SK-N-SH (cell line): Measurements from ENCODE around the gene POTEC. TPM values are rescaled to one million over a fixed set of nuclear protein-coding genes. Genes with fewer than 3 reads are reported as not detected.
"Not testable (repeated sequence)": the region's sequence is repeated elsewhere in the genome, so short reads cannot be mapped to it uniquely, and the experiment has no call there.

Source experiments
- CTCF ChIA-PET: fragments of 300-600, 350-600 bp; formaldehyde crosslinking; extraction: SDS; loops from one replicate; lab custom pipeline; 2021; lab: Yijun Ruan, JAX
- POLR2A ChIA-PET: fragments of 350-600 bp; sonication (Branson Sonifier 250); formaldehyde crosslinking; extraction: SDS; loops from one replicate; lab custom pipeline; 2020; ENCODE audit warnings: antibody characterized with exemption, inconsistent platforms; lab: Yijun Ruan, JAX
- DNase-seq: peaks from one replicate; pipeline ENCODE4 v3.0.0; 2012
- H2AFZ ChIP-seq: fragments of 200-600 bp; sonication (generic); 2 replicates; pipeline ENCODE4 v1.8.1; 2016; ENCODE audit warnings: antibody characterized with exemption, mild to moderate bottlenecking, low read depth
- H3F3A ChIP-seq: fragments of 200-600 bp; sonication (generic); replicated peaks from 2 replicates; pipeline ENCODE3; 2016; ENCODE audit warnings: antibody characterized with exemption, mild to moderate bottlenecking; ENCODE audit not compliant: insufficient read depth
- H3K27ac ChIP-seq, 2 experiments: fragments of 200-500 bp in 1 of 2; fragments of 200-600 bp in 1 of 2; sonication (Bioruptor generic) in 1 of 2; sonication (generic), shearing (Covaris generic) in 1 of 2; 2 replicates each; pipeline versions ENCODE4 v1.5.1 to v1.6.1; 2014 to 2016; ENCODE audit warnings: low read depth in 2 of 2, inconsistent platforms in 1 of 2, low read length in 1 of 2, mild to moderate bottlenecking in 1 of 2, mixed read lengths in 1 of 2
- H3K27me3 ChIP-seq: fragments of 200-600 bp; sonication (generic), shearing (Covaris generic); 2 replicates; pipeline ENCODE4 v1.6.1; 2016; ENCODE audit warnings: mixed run types; ENCODE audit not compliant: insufficient read depth
- H3K36me3 ChIP-seq, 2 experiments: fragments of 200-500 bp in 1 of 2; fragments of 200-600 bp in 1 of 2; sonication (Bioruptor generic) in 1 of 2; sonication (generic) in 1 of 2; replicated peaks in 1 of 2; 2 replicates each; pipeline versions ENCODE3 to v1.5.1; 2014 to 2016; ENCODE audit warnings: low read length in 1 of 2, mild to moderate bottlenecking in 1 of 2; ENCODE audit not compliant: insufficient read depth in 2 of 2, control insufficient read depth in 1 of 2
- H3K4me1 ChIP-seq, 2 experiments: fragments of 200-500 bp in 1 of 2; fragments of 200-600 bp in 1 of 2; sonication (Bioruptor generic) in 1 of 2; sonication (generic), shearing (Covaris generic) in 1 of 2; 2 replicates each; pipeline versions ENCODE4 v1.5.1 to v1.6.1; 2014 to 2016; ENCODE audit warnings: low read depth in 1 of 2, low read length in 1 of 2, mixed run types in 1 of 2; ENCODE audit not compliant: insufficient read depth in 2 of 2, control insufficient read depth in 1 of 2
- H3K4me2 ChIP-seq: fragments of 200-600 bp; sonication (generic), shearing (Covaris generic); 2 replicates; pipeline ENCODE4 v1.6.1; 2017; ENCODE audit warnings: mixed run types
- H3K4me3 ChIP-seq, 2 experiments: fragments of 200-500 bp in 1 of 2; fragments of 200-600 bp in 1 of 2; sonication (Bioruptor generic) in 1 of 2; sonication (generic), shearing (Covaris generic) in 1 of 2; 2 replicates each; pipeline versions ENCODE4 v1.5.1 to v1.8.1; 2014 to 2016; ENCODE audit warnings: low read depth in 2 of 2, inconsistent platforms in 1 of 2, low read length in 1 of 2, mild to moderate bottlenecking in 1 of 2, mixed read lengths in 1 of 2, moderate library complexity in 1 of 2
- H3K79me2 ChIP-seq: fragments of 200-600 bp; sonication (generic); 2 replicates; pipeline ENCODE4 v1.8.1; 2017; ENCODE audit warnings: mild to moderate bottlenecking; ENCODE audit not compliant: insufficient read depth
- H3K9ac ChIP-seq: fragments of 200-600 bp; sonication (generic); 2 replicates; pipeline ENCODE4 v1.6.1; 2017; ENCODE audit warnings: mixed run types
- H3K9me2 ChIP-seq: fragments of 200-600 bp; sonication (generic); 2 replicates; pipeline ENCODE4 v1.6.1; 2017; ENCODE audit warnings: mixed run types
- H3K9me3 ChIP-seq: fragments of 200-600 bp; sonication (generic); 2 replicates; pipeline ENCODE4 v1.6.1; 2017; ENCODE audit warnings: mixed run types, mild to moderate bottlenecking, moderate library complexity
- H4K20me1 ChIP-seq: fragments of 200-600 bp; sonication (generic); 2 replicates; pipeline ENCODE4 v1.6.1; 2017; ENCODE audit warnings: mild to moderate bottlenecking, mixed run types; ENCODE audit not compliant: insufficient read depth
- WGBS: methylation state at CpG from one replicate; pipeline ENCODE4 v1.1.6; 2017; ENCODE audit warnings: low lambda C conversion rate; 5-methylcytosine and 5-hydroxymethylcytosine counted together
- polyA plus RNA-seq, 3 experiments: library from polyadenylated mRNA; depleted of rRNA; stranded (reverse); fragments of >200 nt; gene quantifications; 2 replicates each; pipeline ENCODE4 v1.2.3, GENCODE V29; 2012

The POTEC gene
- polyA plus RNA-seq, 1 of the 3 experiments (the other 2 are of a cell fraction), result not detected

DNA sequence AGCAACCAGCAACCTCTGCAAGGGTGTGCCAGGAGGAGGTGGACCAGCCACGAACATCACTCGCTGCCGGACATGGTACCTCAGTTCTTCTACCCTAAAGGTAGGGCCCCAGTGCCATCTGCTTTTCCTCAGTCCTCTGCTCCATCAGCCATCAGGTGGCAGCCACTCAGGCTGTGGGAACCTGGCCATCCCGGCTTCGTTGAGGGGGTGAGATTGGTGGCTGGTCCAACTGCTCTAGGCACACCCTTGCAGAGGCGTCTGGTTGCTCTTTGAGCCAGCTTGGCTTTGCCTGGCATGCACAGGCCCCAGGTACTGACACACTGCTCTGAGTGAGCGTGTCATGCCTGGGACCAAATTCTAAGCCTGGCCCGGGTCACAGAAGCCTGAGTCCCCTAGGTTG lies 39.7 kb downstream of the POTEC start:
- H3K27ac ChIP-seq, H3K4me2 ChIP-seq, H3K36me3 ChIP-seq, CTCF ChIA-PET, POLR2A ChIA-PET, H3K27me3 ChIP-seq, H3K9me2 ChIP-seq, H3F3A ChIP-seq, H3K4me1 ChIP-seq, H3K79me2 ChIP-seq, H3K4me3 ChIP-seq, H3K9me3 ChIP-seq, H2AFZ ChIP-seq, DNase-seq, H4K20me1 ChIP-seq, H3K9ac ChIP-seq: not testable (repeated sequence)
- WGBS, result 0% methylated on average over 2 of the region's 8 CpGs

DNA sequence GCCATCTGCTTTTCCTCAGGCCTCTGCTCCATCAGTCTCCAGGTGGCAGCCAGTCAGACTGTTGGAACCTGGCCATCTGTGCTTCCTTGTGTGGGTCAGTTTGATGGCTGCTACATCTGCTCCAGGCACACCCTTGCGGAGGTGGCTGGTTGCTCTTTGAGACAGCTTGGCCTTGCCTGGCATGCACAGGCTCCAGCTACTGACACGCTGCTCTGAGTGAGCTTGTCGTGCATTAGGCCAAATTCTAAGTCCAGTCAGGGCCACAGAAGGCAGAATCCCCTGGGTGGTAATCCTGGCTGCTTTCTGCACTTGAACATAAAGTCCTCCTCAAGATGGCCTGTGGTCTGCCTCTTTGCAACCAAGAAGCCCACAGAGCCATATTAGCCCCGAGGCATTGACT lies 41.5 kb downstream of the POTEC start:
- H3K27ac ChIP-seq, H3K9ac ChIP-seq, H3K4me3 ChIP-seq, H4K20me1 ChIP-seq, H3K4me1 ChIP-seq, H2AFZ ChIP-seq, POLR2A ChIA-PET, H3K36me3 ChIP-seq, H3F3A ChIP-seq, H3K9me2 ChIP-seq, H3K27me3 ChIP-seq, DNase-seq, H3K79me2 ChIP-seq, CTCF ChIA-PET, H3K9me3 ChIP-seq, H3K4me2 ChIP-seq: not testable (repeated sequence)
- WGBS, result 0% methylated on average over 3 of the region's 4 CpGs

DNA sequence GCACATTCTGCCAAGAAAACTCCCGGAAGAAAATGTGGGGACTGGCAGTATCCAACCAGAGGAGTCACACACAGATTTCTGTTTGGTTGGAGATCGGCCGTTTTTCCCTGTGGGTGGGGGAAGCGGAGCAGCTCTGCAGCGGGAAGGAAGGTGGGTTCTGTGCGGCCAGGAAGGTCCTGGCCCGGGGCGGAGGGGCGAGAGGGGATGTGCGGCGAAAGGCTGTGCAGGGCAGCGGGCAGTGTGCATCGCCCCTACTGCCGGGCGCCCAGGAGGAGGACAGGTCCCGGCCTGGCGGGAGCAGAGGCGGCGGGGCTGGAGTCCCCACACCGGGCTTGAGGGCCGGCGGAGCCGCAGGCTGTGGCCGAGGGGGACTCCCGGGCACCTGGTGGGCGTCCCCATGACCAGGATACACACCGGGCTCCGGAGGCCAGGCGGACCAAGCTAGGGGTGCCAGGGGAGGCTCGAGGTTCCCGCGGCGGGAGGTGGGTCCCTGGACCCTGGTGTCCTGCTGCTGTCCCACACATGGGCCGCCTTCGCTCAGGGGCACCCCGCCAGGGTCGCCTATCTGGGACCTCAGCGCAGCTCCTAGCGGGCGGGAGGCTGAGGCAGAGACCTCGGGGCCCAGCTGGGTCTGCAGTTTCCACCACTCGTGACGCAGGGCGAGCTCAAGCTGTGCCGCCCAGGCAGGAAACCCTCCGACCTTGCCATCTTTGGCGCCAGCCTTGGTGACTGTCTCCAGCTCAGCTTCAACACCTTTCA lies 54.0 kb downstream of the POTEC start:
- H2AFZ ChIP-seq, H4K20me1 ChIP-seq, H3K79me2 ChIP-seq, H3K9ac ChIP-seq, H3K27me3 ChIP-seq, H3K4me3 ChIP-seq, H3K27ac ChIP-seq, H3K9me2 ChIP-seq, POLR2A ChIA-PET, H3K9me3 ChIP-seq, H3K36me3 ChIP-seq, H3K4me1 ChIP-seq, H3K4me2 ChIP-seq, H3F3A ChIP-seq, CTCF ChIA-PET: not testable (repeated sequence)
- WGBS, result 30% methylated on average over 21 of the region's 47 CpGs
- DNase-seq, result peak; percentile 5

DNA sequence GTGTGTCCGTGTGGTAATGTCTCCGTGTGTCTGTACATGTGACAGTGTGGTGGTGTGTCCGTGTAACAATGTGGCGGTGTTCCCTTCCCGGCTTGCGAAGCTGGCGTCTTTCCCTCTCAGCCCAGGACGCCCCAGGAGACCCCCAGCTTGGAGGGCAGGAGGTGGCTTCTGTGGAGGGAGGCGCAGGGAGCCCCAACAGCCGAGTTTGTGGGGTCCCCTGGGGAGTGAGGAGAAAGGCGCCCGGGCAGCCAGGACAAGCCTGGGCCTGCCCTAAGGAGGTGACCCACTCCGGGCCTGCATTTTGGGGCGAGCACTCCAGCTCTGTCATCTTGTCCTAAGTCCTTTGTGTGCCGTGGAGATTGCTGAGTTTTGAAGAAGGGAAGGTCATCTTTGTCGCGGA lies 54.6 kb downstream of the POTEC start:
- H3K27me3 ChIP-seq, DNase-seq, H3K9me2 ChIP-seq, H3K79me2 ChIP-seq, H3K27ac ChIP-seq, H3K36me3 ChIP-seq, CTCF ChIA-PET, POLR2A ChIA-PET, H4K20me1 ChIP-seq, H2AFZ ChIP-seq, H3K9me3 ChIP-seq, H3K4me3 ChIP-seq, H3K4me1 ChIP-seq, H3F3A ChIP-seq, H3K4me2 ChIP-seq, H3K9ac ChIP-seq: not testable (repeated sequence)
- WGBS, result 7% methylated on average over 7 of the region's 17 CpGs

DNA sequence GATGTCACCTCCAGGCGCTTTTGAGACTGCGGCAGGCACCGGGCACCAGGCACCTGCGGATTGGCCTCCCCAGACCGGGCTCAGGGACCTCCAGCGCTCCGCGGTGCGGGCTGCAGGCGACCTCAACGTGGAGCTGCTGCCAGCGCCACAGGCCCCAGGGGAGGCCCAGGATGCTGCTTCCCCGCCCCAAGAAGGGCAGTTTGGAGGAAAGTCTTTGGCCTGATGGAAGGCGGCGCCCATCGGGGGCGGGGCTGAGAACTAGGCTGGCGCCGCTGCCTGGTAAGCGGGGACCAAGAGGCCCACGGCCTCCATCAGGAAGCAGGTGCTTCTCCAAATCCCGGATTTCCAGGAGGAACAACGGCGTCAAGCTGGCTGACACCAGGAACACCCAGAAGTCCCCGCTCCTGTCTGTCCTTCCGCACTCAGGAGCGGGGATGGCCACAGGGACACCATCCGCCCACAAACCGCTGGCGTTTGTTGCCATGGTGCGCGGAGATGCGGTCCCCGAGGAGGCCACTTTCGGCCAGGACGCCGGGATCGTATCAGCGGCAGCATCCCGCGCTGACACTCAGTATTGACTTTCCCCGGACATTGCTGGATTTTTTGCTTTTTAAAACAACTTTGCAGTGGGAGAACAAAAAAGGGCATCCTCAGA lies 56.3 kb downstream of the POTEC start:
- CTCF ChIA-PET, H4K20me1 ChIP-seq, DNase-seq, H3K36me3 ChIP-seq, H3F3A ChIP-seq, H2AFZ ChIP-seq, H3K9me2 ChIP-seq, H3K27me3 ChIP-seq, H3K9ac ChIP-seq, POLR2A ChIA-PET, H3K4me1 ChIP-seq, H3K4me2 ChIP-seq, H3K79me2 ChIP-seq, H3K4me3 ChIP-seq, H3K9me3 ChIP-seq, H3K27ac ChIP-seq: not testable (repeated sequence)
- 58% methylated on average over 3 of the region's 42 CpGs for WGBS

DNA sequence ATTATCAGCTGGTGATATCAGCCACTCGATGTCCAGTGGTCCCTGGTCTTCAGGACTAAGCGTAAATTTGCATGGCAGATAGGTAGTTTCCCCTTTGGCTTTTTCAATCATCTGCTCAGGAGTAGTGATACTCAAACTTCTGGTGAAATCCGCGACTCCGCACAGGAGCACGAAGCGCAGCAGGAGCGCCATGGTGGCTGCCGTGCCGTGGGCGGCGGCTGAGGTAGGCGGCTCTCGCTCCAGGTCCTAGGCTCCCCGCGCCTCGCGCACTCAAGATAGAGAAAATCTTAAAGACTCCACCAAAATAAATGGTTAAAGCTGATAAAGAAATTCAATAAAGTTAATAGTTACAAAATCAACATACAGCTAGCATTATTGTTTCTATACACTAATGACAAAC lies 64.3 kb downstream of the POTEC start:
- H3K9me2 ChIP-seq, H3K4me3 ChIP-seq, H3K36me3 ChIP-seq, H3K9ac ChIP-seq, H3K79me2 ChIP-seq, CTCF ChIA-PET, H3K27ac ChIP-seq, H3K4me2 ChIP-seq, DNase-seq, H3K4me1 ChIP-seq, H3F3A ChIP-seq, H3K9me3 ChIP-seq, H2AFZ ChIP-seq, POLR2A ChIA-PET, H3K27me3 ChIP-seq, H4K20me1 ChIP-seq: not testable (repeated sequence)
- WGBS, result 20% methylated on average over 15 of the region's 18 CpGs
